GM12878 (cell line): ENCODE measurements around the gene KAT2B. TPM values are rescaled to one million over a fixed set of nuclear protein-coding genes. Genes with fewer than 3 reads are reported as not detected.

Source experiments
- BCLAF1 ChIP-seq: fragments of 450-650 bp; IDR thresholded peaks from 2 replicates; pipeline ENCODE4 v1.6.1; 2017; ENCODE audit warnings: antibody characterized with exemption, mild to moderate bottlenecking, moderate library complexity
- BHLHE40 ChIP-seq, 2 experiments: fragments of 450-650 bp in 1 of 2; IDR thresholded peaks; 2 replicates each; pipeline ENCODE4 v1.6.1; 2011 to 2017; ENCODE audit warnings: low read depth in 2 of 2, borderline replicate concordance in 1 of 2, improper control_type of control experiment in 1 of 2, low read length in 1 of 2, mild to moderate bottlenecking in 1 of 2
- CTCF ChIP-seq, 3 experiments: IDR thresholded peaks in 2 of 3; conservative IDR thresholded peaks in 1 of 3; 2 replicates each; pipeline ENCODE4 v1.5.1; 2011; ENCODE audit warnings: low read depth in 3 of 3, low read length in 3 of 3, mild to moderate bottlenecking in 3 of 3, control low read depth in 2 of 3, moderate library complexity in 2 of 3, inconsistent platforms in 1 of 3, mixed read lengths in 1 of 3; ENCODE audit not compliant: control insufficient read depth in 2 of 3, insufficient read depth in 1 of 3; ENCODE audit errors: extremely low read depth in 1 of 3
- CUX1 ChIP-seq: IDR thresholded peaks from 2 replicates; pipeline ENCODE4 v1.6.1; 2012; ENCODE audit warnings: improper control_type of control experiment, low read depth, low read length; ENCODE audit not compliant: insufficient replicate concordance
- ETV6 ChIP-seq, 2 experiments: fragments of 450-650 bp in 1 of 2; IDR thresholded peaks in 1 of 2; conservative IDR thresholded peaks in 1 of 2; 2 replicates each; pipeline ENCODE4 v1.6.1; 2014; ENCODE audit warnings: antibody characterized with exemption in 1 of 2, borderline replicate concordance in 1 of 2, low read depth in 1 of 2, mild to moderate bottlenecking in 1 of 2, moderate library complexity in 1 of 2
- FOXK2 ChIP-seq: fragments of 450-650 bp; IDR thresholded peaks from 2 replicates; pipeline ENCODE4 v1.6.1; 2017; ENCODE audit warnings: mild to moderate bottlenecking, moderate library complexity
- HDAC2 ChIP-seq: fragments of 200-600 bp; sonication (generic); IDR thresholded peaks from 2 replicates; pipeline ENCODE4 v1.6.1; 2017
- IRF3 ChIP-seq: fragments of 450-650 bp; IDR thresholded peaks from 2 replicates; pipeline ENCODE4 v1.6.1; 2014; ENCODE audit warnings: mild to moderate bottlenecking
- POLR2AphosphoS2 ChIP-seq: IDR thresholded peaks from 2 replicates; pipeline ENCODE4 v1.6.1; 2011; ENCODE audit warnings: low read depth, mild to moderate bottlenecking, low read length, improper control_type of control experiment, moderate library complexity
- RUNX3 ChIP-seq: IDR thresholded peaks from 2 replicates; pipeline ENCODE4 v1.6.1; 2012; ENCODE audit warnings: low read length, inconsistent platforms
- TAF1 ChIP-seq: IDR thresholded peaks from 2 replicates; pipeline ENCODE4 v1.6.1; 2011; ENCODE audit warnings: mild to moderate bottlenecking, low read depth, low read length, borderline replicate concordance
- ZBED1 ChIP-seq: IDR thresholded peaks from 2 replicates; pipeline ENCODE4 v1.6.1; 2016; ENCODE audit warnings: borderline replicate concordance
- polyA plus RNA-seq, 11 experiments: library from polyadenylated mRNA; depleted of rRNA in 4 of 11; unstranded in 6 of 11; stranded (reverse) in 5 of 11; fragments of >200 nt; fragmentation: Nextera tagmentation in 4 of 11; fragmentation: Illumina TruSeq in 1 of 11; extraction: Ambion mirVana in 4 of 11; extraction: Trizol in 1 of 11; gene quantifications; 1 replicate in 1 of 11; 2 replicates in 10 of 11; pipeline versions ENCODE4 v1.2.1 to v1.2.3, GENCODE V29; 2011 to 2016; ENCODE audit warnings: inconsistent platforms in 2 of 11, missing spikeins in 2 of 11, low read depth in 1 of 11
- total RNA-seq, 4 experiments: library from RNA; depleted of rRNA in 3 of 4; stranded (reverse); fragments of >200 nt in 3 of 4; fragmentation: Illumina TruSeq in 1 of 4; extraction: Trizol in 1 of 4; gene quantifications; 2 replicates each; pipeline versions ENCODE4 v1.2.1 to v1.2.3, GENCODE V29; 2013 to 2021
- TF ChIP-seq, protein P1 (sequence below): fragments of 450-650 bp; IDR thresholded peaks from 2 replicates; pipeline ENCODE4 v1.6.1; 2016; ENCODE audit warnings: mild to moderate bottlenecking, moderate library complexity, borderline replicate concordance

Gene KAT2B
- total and polyA plus RNA-seq, 10 of the 15 experiments (the other 5 are each of a cell fraction or from before 2014, with no cell fraction given), result 2.9 to 15.2 (median 10.2) TPM

GRCh38 chr3:20099060-20099459 lies 58.8 kb downstream of the KAT2B start (continued):
- TF ChIP-seq CTCF (IDR thresholded peaks at IDR 0.05 in 2 of 3, conservative IDR thresholded peaks at IDR 0.05 in 1 of 3; ENCODE audit: control insufficient read depth in 2 of 3, extremely low read depth in 1 of 3, insufficient read depth in 1 of 3, low read depth in 3 of 3, low read length in 3 of 3) (no peak), CUX1 (no peak), BHLHE40 (IDR thresholded peaks at IDR 0.05; ENCODE audit: borderline replicate concordance in 1 of 2, low read depth in 2 of 2, low read length in 1 of 2) (no peak), HDAC2 (no peak), TAF1 (no peak), POLR2AphosphoS2 (no peak), RUNX3 (no peak), IRF3 (no peak), ZBED1 (no peak), BCLAF1 (no peak), ETV6 (conservative IDR thresholded peaks at IDR 0.05 in 1 of 2, IDR thresholded peaks at IDR 0.05 in 1 of 2; ENCODE audit: borderline replicate concordance in 1 of 2, low read depth in 1 of 2) (no peak), FOXK2 (no peak)
- TF ChIP-seq, protein P1, sequence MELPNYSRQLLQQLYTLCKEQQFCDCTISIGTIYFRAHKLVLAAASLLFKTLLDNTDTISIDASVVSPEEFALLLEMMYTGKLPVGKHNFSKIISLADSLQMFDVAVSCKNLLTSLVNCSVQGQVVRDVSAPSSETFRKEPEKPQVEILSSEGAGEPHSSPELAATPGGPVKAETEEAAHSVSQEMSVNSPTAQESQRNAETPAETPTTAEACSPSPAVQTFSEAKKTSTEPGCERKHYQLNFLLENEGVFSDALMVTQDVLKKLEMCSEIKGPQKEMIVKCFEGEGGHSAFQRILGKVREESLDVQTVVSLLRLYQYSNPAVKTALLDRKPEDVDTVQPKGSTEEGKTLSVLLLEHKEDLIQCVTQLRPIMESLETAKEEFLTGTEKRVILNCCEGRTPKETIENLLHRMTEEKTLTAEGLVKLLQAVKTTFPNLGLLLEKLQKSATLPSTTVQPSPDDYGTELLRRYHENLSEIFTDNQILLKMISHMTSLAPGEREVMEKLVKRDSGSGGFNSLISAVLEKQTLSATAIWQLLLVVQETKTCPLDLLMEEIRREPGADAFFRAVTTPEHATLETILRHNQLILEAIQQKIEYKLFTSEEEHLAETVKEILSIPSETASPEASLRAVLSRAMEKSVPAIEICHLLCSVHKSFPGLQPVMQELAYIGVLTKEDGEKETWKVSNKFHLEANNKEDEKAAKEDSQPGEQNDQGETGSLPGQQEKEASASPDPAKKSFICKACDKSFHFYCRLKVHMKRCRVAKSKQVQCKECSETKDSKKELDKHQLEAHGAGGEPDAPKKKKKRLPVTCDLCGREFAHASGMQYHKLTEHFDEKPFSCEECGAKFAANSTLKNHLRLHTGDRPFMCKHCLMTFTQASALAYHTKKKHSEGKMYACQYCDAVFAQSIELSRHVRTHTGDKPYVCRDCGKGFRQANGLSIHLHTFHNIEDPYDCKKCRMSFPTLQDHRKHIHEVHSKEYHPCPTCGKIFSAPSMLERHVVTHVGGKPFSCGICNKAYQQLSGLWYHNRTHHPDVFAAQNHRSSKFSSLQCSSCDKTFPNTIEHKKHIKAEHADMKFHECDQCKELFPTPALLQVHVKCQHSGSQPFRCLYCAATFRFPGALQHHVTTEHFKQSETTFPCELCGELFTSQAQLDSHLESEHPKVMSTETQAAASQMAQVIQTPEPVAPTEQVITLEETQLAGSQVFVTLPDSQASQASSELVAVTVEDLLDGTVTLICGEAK, result no peak
